WTC11 (cell line): ENCODE data around the gene CNTFR. TPM values are rescaled to one million over a fixed set of nuclear protein-coding genes. Genes with fewer than 3 reads are reported as not detected.
"Not testable (repeated sequence)": the region's sequence is repeated elsewhere in the genome, so short reads cannot be mapped to it uniquely, and the experiment has no call there.

Experiments
- ATAC-seq: fragments of 200-7000 bp; cut with Tn5 transposase; 2 replicates; pipeline ENCODE4 v1.10.0; 2021; ENCODE audit warnings: mild to moderate bottlenecking, moderate library complexity
- Bru-seq: library from RNA; stranded (reverse); fragments of 400-500 nt; gene quantifications from one replicate; lab custom pipeline; 2021; lab: Mats Ljungman, UMichigan
- CTCF ChIA-PET: fragments of 300-600 bp; sonication (Branson Sonifier 250); formaldehyde crosslinking; loops from one replicate; lab custom pipeline; 2021; ENCODE audit warnings: antibody characterized with exemption; lab: Charles Lee
- POLR2A ChIA-PET: fragments of 350-600 bp; sonication (Branson Sonifier 250); formaldehyde crosslinking; loops from one replicate; lab custom pipeline; 2021; ENCODE audit warnings: antibody characterized with exemption; lab: Charles Lee
- DNase-seq: peaks from one replicate; pipeline ENCODE4 v3.0.0; 2021; ENCODE audit warnings: low spot score
- H3K27ac Mint-ChIP-seq: 2 replicates; pipeline ENCODE4 v1.8.0; 2021; ENCODE audit warnings: mixed read lengths
- H3K27me3 Mint-ChIP-seq: 2 replicates; pipeline ENCODE4 v1.8.0; 2021; ENCODE audit warnings: low read depth, mild to moderate bottlenecking, moderate library complexity, mixed read lengths
- H3K36me3 Mint-ChIP-seq: 2 replicates; pipeline ENCODE4 v1.8.0; 2021; ENCODE audit warnings: mixed read lengths
- H3K4me1 Mint-ChIP-seq: 2 replicates; pipeline ENCODE4 v1.8.0; 2022; ENCODE audit warnings: mixed read lengths
- H3K4me3 Mint-ChIP-seq: 2 replicates; pipeline ENCODE4 v1.8.0; 2021; ENCODE audit warnings: mild to moderate bottlenecking, moderate library complexity, mixed read lengths
- H3K9me3 Mint-ChIP-seq: 2 replicates; pipeline ENCODE4 v1.8.0; 2021; ENCODE audit warnings: mixed read lengths
- ELF4 ChIP-seq: sonication (generic); formaldehyde crosslinking; IDR thresholded peaks from 2 replicates; pipeline ENCODE4 v1.8.1; 2022; ENCODE audit warnings: low read depth, mild to moderate bottlenecking, moderate library complexity, missing genetic modification reagents
- ETV6 ChIP-seq: sonication (generic); formaldehyde crosslinking; IDR thresholded peaks from 2 replicates; pipeline ENCODE4 v1.8.1; 2022; ENCODE audit warnings: mild to moderate bottlenecking, missing genetic modification reagents
- KAT7 ChIP-seq: sonication (generic); formaldehyde crosslinking; IDR thresholded peaks from 2 replicates; pipeline ENCODE4 v1.8.1; 2023; ENCODE audit warnings: missing genetic modification reagents, mild to moderate bottlenecking, borderline replicate concordance
- NFE2L1 ChIP-seq: sonication (generic); formaldehyde crosslinking; IDR thresholded peaks from 2 replicates; pipeline ENCODE4 v1.8.1; 2023; ENCODE audit warnings: missing genetic modification reagents
- NR1H2 ChIP-seq: sonication (generic); formaldehyde crosslinking; IDR thresholded peaks from 2 replicates; pipeline ENCODE4 v1.9.0; 2021; ENCODE audit warnings: mild to moderate bottlenecking, moderate library complexity, missing genetic modification reagents
- SP1 ChIP-seq: sonication (generic); formaldehyde crosslinking; conservative IDR thresholded peaks from 2 replicates; pipeline ENCODE4 v1.8.1; 2022; ENCODE audit warnings: missing genetic modification reagents
- USF2 ChIP-seq: sonication (generic); formaldehyde crosslinking; IDR thresholded peaks from 2 replicates; pipeline ENCODE4 v1.8.1; 2023; ENCODE audit warnings: mild to moderate bottlenecking, missing genetic modification reagents, moderate library complexity
- ZNF138 ChIP-seq: sonication (generic); formaldehyde crosslinking; conservative IDR thresholded peaks from 2 replicates; pipeline ENCODE4 v1.8.1; 2022; ENCODE audit warnings: mild to moderate bottlenecking, moderate library complexity, missing genetic modification reagents
- long read RNA-seq, 3 experiments: library from RNA in 1 of 3; library from capped mRNA in 1 of 3; library from polyadenylated mRNA in 1 of 3; unstranded in 2 of 3; stranded (forward) in 1 of 3; transcript quantifications; one replicate each; pipeline ENCODE4 v2.0.0, GENCODE V29; 2021
- total RNA-seq: library from RNA; stranded (reverse); gene quantifications from 3 replicates; pipeline ENCODE4 v1.2.3, GENCODE V29; 2021
- TF ChIP-seq, protein P1 (sequence below): sonication (generic); formaldehyde crosslinking; IDR thresholded peaks from 2 replicates; pipeline ENCODE4 v1.8.0; 2022; ENCODE audit warnings: mild to moderate bottlenecking, missing genetic modification reagents
- TF ChIP-seq, protein P2 (sequence below): sonication (generic); formaldehyde crosslinking; IDR thresholded peaks from 2 replicates; pipeline ENCODE4 v1.8.0; 2022; ENCODE audit warnings: mild to moderate bottlenecking, missing genetic modification reagents
- TF ChIP-seq, protein P3 (sequence below): sonication (generic); formaldehyde crosslinking; IDR thresholded peaks from 2 replicates; pipeline ENCODE4 v1.8.1; 2023; ENCODE audit warnings: mild to moderate bottlenecking, missing genetic modification reagents
- TF ChIP-seq, protein P4 (sequence below): sonication (generic); formaldehyde crosslinking; IDR thresholded peaks from 2 replicates; pipeline ENCODE4 v1.8.0; 2022; ENCODE audit warnings: missing genetic modification reagents
- TF ChIP-seq, protein P5 (sequence below): sonication (generic); formaldehyde crosslinking; IDR thresholded peaks from 2 replicates; pipeline ENCODE4 v1.8.0; 2023; ENCODE audit warnings: missing genetic modification reagents, mild to moderate bottlenecking, borderline replicate concordance

CNTFR gene
- 8.7 to 18.0 TPM (median 9.9 TPM) in 3 replicates for total RNA-seq
- percentile 36 among the genes with signal in this experiment for Bru-seq, nascent RNA
- long read RNA-seq, experiment 1, transcript CNTFR-202 (10 exons, 2,052 nt): major isoform, 25 of 49 reads
- long read RNA-seq, experiment 1, partial matches to known transcripts: 5 of 49 reads
- long read RNA-seq, experiment 1, other reads (novel, unspliced or antisense): 16 of 49 reads
- long read RNA-seq, experiment 2, partial matches to known transcripts: 6 of 17 reads
- long read RNA-seq, experiment 2, other reads (novel, unspliced or antisense): 7 of 17 reads
- long read RNA-seq, experiment 3, partial matches to known transcripts: 1 of 2 reads
- long read RNA-seq, experiment 3, other reads (novel, unspliced or antisense): 1 of 2 reads

- Mint-ChIP-seq H3K4me1 (peaks cover 46% of the 10 kb centered on the region), H3K27ac (no peak within 1 kb of the TSS)
- peak; percentile 24 for ATAC-seq
Observed at GRCh38 chr9:34589636-34590380, at the start of gene CNTFR. Gene CNTFR, minus strand, starts transcription at chr9:34589724. Its CDS starts 20,743 bp downstream, at chr9:34568981.

GRCh38 chr9:34639322-34639721 lies 49.8 kb upstream of the CNTFR start:
- H3K27me3 Mint-ChIP-seq, H3K9me3 Mint-ChIP-seq, H3K4me3 Mint-ChIP-seq, H3K36me3 Mint-ChIP-seq, H3K27ac Mint-ChIP-seq, DNase-seq, POLR2A ChIA-PET, ATAC-seq: not testable (repeated sequence)
- H3K4me1 Mint-ChIP-seq: peaks cover 22% of the 10 kb centered on the region
- CTCF ChIA-PET: interaction anchor here (0.7 to 6.7 kb wide), 7 partner anchors 7 to 1551 kb away, joined by 3 to 94 read pairs (median 6); partner anchors contain the start of genes CCL19, CCL27, GALT and IL11RA

More at GRCh38 chr9:34589636-34590380, at the start of gene CNTFR:
- Mint-ChIP-seq H3K4me3 (peak within 1 kb of the TSS; percentile 78), H3K36me3 (no peaks in the 10 kb centered on the region), H3K27me3 (peaks cover 94% of the 10 kb centered on the region), H3K9me3 (no peaks in the 10 kb centered on the region)
- DNase-seq: peak; percentile 63
- CTCF ChIA-PET: interaction anchor here (0.7 to 2.8 kb wide), 2 partner anchors 11 to 48 kb away, joined by 3 to 17 read pairs; no protein-coding TSS in a partner anchor
- TF ChIP-seq, protein P1, sequence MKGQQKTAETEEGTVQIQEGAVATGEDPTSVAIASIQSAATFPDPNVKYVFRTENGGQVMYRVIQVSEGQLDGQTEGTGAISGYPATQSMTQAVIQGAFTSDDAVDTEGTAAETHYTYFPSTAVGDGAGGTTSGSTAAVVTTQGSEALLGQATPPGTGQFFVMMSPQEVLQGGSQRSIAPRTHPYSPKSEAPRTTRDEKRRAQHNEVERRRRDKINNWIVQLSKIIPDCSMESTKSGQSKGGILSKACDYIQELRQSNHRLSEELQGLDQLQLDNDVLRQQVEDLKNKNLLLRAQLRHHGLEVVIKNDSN: no peak
- TF ChIP-seq KAT7 (CRISPR knock-in tag): peak; percentile 37; the same call in 1 of the 2 replicates
- TF ChIP-seq, protein P2, sequence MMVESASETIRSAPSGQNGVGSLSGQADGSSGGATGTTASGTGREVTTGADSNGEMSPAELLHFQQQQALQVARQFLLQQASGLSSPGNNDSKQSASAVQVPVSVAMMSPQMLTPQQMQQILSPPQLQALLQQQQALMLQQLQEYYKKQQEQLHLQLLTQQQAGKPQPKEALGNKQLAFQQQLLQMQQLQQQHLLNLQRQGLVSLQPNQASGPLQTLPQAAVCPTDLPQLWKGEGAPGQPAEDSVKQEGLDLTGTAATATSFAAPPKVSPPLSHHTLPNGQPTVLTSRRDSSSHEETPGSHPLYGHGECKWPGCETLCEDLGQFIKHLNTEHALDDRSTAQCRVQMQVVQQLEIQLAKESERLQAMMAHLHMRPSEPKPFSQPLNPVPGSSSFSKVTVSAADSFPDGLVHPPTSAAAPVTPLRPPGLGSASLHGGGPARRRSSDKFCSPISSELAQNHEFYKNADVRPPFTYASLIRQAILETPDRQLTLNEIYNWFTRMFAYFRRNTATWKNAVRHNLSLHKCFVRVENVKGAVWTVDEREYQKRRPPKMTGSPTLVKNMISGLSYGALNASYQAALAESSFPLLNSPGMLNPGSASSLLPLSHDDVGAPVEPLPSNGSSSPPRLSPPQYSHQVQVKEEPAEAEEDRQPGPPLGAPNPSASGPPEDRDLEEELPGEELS (CRISPR knock-in tag): peak; percentile 82; the same call in 1 of the 2 replicates
- TF ChIP-seq USF2 (CRISPR knock-in tag): peak; percentile 81
- TF ChIP-seq ZNF138 (CRISPR knock-in tag): 0 out of 2 replicates have a peak, but pooled peaks have one; percentile 5
- no peak for TF ChIP-seq NR1H2 (CRISPR knock-in tag)
- TF ChIP-seq, protein P3, sequence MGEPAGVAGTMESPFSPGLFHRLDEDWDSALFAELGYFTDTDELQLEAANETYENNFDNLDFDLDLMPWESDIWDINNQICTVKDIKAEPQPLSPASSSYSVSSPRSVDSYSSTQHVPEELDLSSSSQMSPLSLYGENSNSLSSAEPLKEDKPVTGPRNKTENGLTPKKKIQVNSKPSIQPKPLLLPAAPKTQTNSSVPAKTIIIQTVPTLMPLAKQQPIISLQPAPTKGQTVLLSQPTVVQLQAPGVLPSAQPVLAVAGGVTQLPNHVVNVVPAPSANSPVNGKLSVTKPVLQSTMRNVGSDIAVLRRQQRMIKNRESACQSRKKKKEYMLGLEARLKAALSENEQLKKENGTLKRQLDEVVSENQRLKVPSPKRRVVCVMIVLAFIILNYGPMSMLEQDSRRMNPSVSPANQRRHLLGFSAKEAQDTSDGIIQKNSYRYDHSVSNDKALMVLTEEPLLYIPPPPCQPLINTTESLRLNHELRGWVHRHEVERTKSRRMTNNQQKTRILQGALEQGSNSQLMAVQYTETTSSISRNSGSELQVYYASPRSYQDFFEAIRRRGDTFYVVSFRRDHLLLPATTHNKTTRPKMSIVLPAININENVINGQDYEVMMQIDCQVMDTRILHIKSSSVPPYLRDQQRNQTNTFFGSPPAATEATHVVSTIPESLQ (CRISPR knock-in tag): no peak
- TF ChIP-seq SP1 (CRISPR knock-in tag): no peak
- no peak for TF ChIP-seq NFE2L1 (CRISPR knock-in tag)
- TF ChIP-seq, protein P4, sequence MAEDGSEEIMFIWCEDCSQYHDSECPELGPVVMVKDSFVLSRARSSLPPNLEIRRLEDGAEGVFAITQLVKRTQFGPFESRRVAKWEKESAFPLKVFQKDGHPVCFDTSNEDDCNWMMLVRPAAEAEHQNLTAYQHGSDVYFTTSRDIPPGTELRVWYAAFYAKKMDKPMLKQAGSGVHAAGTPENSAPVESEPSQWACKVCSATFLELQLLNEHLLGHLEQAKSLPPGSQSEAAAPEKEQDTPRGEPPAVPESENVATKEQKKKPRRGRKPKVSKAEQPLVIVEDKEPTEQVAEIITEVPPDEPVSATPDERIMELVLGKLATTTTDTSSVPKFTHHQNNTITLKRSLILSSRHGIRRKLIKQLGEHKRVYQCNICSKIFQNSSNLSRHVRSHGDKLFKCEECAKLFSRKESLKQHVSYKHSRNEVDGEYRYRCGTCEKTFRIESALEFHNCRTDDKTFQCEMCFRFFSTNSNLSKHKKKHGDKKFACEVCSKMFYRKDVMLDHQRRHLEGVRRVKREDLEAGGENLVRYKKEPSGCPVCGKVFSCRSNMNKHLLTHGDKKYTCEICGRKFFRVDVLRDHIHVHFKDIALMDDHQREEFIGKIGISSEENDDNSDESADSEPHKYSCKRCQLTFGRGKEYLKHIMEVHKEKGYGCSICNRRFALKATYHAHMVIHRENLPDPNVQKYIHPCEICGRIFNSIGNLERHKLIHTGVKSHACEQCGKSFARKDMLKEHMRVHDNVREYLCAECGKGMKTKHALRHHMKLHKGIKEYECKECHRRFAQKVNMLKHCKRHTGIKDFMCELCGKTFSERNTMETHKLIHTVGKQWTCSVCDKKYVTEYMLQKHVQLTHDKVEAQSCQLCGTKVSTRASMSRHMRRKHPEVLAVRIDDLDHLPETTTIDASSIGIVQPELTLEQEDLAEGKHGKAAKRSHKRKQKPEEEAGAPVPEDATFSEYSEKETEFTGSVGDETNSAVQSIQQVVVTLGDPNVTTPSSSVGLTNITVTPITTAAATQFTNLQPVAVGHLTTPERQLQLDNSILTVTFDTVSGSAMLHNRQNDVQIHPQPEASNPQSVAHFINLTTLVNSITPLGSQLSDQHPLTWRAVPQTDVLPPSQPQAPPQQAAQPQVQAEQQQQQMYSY (CRISPR knock-in tag): peak; percentile 31; the same call in 1 of the 2 replicates
- TF ChIP-seq, protein P5, sequence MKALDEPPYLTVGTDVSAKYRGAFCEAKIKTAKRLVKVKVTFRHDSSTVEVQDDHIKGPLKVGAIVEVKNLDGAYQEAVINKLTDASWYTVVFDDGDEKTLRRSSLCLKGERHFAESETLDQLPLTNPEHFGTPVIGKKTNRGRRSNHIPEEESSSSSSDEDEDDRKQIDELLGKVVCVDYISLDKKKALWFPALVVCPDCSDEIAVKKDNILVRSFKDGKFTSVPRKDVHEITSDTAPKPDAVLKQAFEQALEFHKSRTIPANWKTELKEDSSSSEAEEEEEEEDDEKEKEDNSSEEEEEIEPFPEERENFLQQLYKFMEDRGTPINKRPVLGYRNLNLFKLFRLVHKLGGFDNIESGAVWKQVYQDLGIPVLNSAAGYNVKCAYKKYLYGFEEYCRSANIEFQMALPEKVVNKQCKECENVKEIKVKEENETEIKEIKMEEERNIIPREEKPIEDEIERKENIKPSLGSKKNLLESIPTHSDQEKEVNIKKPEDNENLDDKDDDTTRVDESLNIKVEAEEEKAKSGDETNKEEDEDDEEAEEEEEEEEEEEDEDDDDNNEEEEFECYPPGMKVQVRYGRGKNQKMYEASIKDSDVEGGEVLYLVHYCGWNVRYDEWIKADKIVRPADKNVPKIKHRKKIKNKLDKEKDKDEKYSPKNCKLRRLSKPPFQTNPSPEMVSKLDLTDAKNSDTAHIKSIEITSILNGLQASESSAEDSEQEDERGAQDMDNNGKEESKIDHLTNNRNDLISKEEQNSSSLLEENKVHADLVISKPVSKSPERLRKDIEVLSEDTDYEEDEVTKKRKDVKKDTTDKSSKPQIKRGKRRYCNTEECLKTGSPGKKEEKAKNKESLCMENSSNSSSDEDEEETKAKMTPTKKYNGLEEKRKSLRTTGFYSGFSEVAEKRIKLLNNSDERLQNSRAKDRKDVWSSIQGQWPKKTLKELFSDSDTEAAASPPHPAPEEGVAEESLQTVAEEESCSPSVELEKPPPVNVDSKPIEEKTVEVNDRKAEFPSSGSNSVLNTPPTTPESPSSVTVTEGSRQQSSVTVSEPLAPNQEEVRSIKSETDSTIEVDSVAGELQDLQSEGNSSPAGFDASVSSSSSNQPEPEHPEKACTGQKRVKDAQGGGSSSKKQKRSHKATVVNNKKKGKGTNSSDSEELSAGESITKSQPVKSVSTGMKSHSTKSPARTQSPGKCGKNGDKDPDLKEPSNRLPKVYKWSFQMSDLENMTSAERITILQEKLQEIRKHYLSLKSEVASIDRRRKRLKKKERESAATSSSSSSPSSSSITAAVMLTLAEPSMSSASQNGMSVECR (CRISPR knock-in tag): peak; percentile 35; the same call in 1 of the 2 replicates
- 0 out of 2 replicates have a peak, but pooled peaks have one; percentile 38 for TF ChIP-seq ETV6 (CRISPR knock-in tag)
- TF ChIP-seq ELF4 (CRISPR knock-in tag): no peak
- TF ChIP-seq, all 79 proteins: peak for 7
- POLR2A ChIA-PET: no interaction called here
